D721Med (cell line): ENCODE data around the gene JAKMIP1.

Source experiments
- DNase-seq: peaks from one replicate; pipeline ENCODE4 v3.0.0; 2011; ENCODE audit warnings: low spot score; ENCODE audit not compliant: insufficient read length
- FAIRE-seq: peaks from 2 replicates; lab custom pipeline; 2011; peaks lifted over from hg19 to GRCh38; lab: Jason Lieb, UNC
- CTCF ChIP-seq: IDR thresholded peaks from 2 replicates; pipeline ENCODE4 v1.5.1; 2012; ENCODE audit warnings: mild to moderate bottlenecking, control low read depth; ENCODE audit not compliant: insufficient read depth; ENCODE audit errors: missing control alignments

The JAKMIP1 gene

GRCh38 chr4:6207602-6208001 lies 7.3 kb upstream of the JAKMIP1 start:
- DNase-seq = no peak
- FAIRE-seq = no peak
- no peak for TF ChIP-seq CTCF

- no peak for TF ChIP-seq CTCF
- FAIRE-seq = no peak
Observed at GRCh38 chr4:6206771-6207290, 6.5 kb upstream of the JAKMIP1 start.

GRCh38 chr4:6205973-6206372 lies 5.6 kb upstream of the JAKMIP1 start:
- FAIRE-seq = no peak
- TF ChIP-seq CTCF = no peak
- DNase-seq = no peak

More at GRCh38 chr4:6206771-6207290, 6.5 kb upstream of the JAKMIP1 start:
- DNase-seq = no peak

GRCh38 chr4:6205567-6205931 lies 5.2 kb upstream of the JAKMIP1 start:
- no peak for TF ChIP-seq CTCF
- DNase-seq = no peak
- no peak for FAIRE-seq

- FAIRE-seq (no peak), DNase-seq (no peak)
- TF ChIP-seq CTCF = no peak
Observed at GRCh38 chr4:6204871-6205566, 4.7 kb upstream of the JAKMIP1 start.

GRCh38 chr4:6204098-6204497 lies 3.7 kb upstream of the JAKMIP1 start:
- FAIRE-seq = no peak
- no peak for TF ChIP-seq CTCF
- no peak for DNase-seq

- no peak for TF ChIP-seq CTCF
- no peak for FAIRE-seq
- DNase-seq = no peak
Observed at GRCh38 chr4:6201580-6202091, 1.3 kb upstream of the JAKMIP1 start.
